Retinal pigment epithelial cell (primary cell): Measurements from ENCODE around the gene SF3B1.

ENCODE experiments used
- DNase-seq: peaks from one replicate; pipeline ENCODE4 v3.0.0-alpha.2; 2010; ENCODE audit warnings: low read depth
- H3K4me3 ChIP-seq: 2 replicates; pipeline ENCODE4 v1.5.1; 2011; ENCODE audit warnings: mild to moderate bottlenecking, low read length, control low read depth, moderate library complexity
- CTCF ChIP-seq: conservative IDR thresholded peaks from 2 replicates; pipeline ENCODE4 v1.5.1; 2011; ENCODE audit warnings: low read depth, low read length, control low read depth, inconsistent platforms

Gene SF3B1

GRCh38 chr2:197419438-197419837, 15.4 kb downstream of the SF3B1 start:
- no peak overlapping the region for H3K4me3 ChIP-seq
- DNase-seq = no peak
- TF ChIP-seq CTCF = no peak

- H3K4me3 ChIP-seq = no peak overlapping the region
- TF ChIP-seq CTCF = no peak
- no peak for DNase-seq
Measured at GRCh38 chr2:197416268-197416667, 18.6 kb downstream of the SF3B1 start.

- DNase-seq = no peak
- H3K4me3 ChIP-seq = no peak overlapping the region
- no peak for TF ChIP-seq CTCF
Measured at GRCh38 chr2:197414515-197414914, 20.3 kb downstream of the SF3B1 start.

GRCh38 chr2:197414039-197414438, 20.8 kb downstream of the SF3B1 start:
- no peak overlapping the region for H3K4me3 ChIP-seq
- no peak for TF ChIP-seq CTCF
- DNase-seq = no peak

GRCh38 chr2:197405582-197405981, 29.2 kb downstream of the SF3B1 start:
- TF ChIP-seq CTCF = no peak
- no peak overlapping the region for H3K4me3 ChIP-seq
- DNase-seq = no peak

GRCh38 chr2:197399887-197400540, 34.8 kb downstream of the SF3B1 start:
- H3K4me3 ChIP-seq = no peak overlapping the region
- no peak for DNase-seq
- no peak for TF ChIP-seq CTCF

- DNase-seq = no peak
- TF ChIP-seq CTCF = no peak
- no peak overlapping the region for H3K4me3 ChIP-seq
Measured at GRCh38 chr2:197398913-197399312, 35.9 kb downstream of the SF3B1 start.
